OCI-LY3 (cell line): Measurements from ENCODE around the gene MFSD11.

Source experiments
- EZH2phosphoT487 ChIP-seq: fragments of 200-600 bp; shearing (Covaris generic); IDR thresholded peaks from 2 replicates; pipeline ENCODE4 v1.6.1; 2018; ENCODE audit warnings: antibody characterized with exemption, mixed run types, low read depth
- TF ChIP-seq, protein P1 (sequence below): fragments of 200-600, 300-600 bp; sonication (generic); IDR thresholded peaks from 2 replicates; pipeline ENCODE4 v1.5.1; 2014; ENCODE audit warnings: antibody characterized with exemption, low read length, low read depth

DNA sequence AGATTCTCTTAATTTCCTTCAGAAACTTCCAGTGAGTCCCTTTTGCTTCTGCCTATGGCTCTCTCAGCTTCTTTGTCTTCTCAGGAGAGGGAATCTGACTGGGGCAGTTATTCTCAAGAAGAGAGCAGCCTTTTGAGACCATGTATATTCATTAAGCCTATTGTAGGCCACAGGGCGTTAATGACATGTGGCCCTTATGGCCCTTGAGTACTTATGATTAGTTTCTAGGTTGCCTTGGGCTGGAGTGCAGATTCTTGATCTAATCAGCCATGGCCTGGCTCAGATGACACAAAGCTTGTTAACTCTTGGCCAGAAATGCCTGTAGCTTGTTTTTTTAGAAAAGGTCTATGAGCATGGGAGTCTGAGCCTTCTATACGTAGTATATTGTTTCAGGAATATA lies 17.4 kb downstream of the MFSD11 start:
- TF ChIP-seq, protein P1, sequence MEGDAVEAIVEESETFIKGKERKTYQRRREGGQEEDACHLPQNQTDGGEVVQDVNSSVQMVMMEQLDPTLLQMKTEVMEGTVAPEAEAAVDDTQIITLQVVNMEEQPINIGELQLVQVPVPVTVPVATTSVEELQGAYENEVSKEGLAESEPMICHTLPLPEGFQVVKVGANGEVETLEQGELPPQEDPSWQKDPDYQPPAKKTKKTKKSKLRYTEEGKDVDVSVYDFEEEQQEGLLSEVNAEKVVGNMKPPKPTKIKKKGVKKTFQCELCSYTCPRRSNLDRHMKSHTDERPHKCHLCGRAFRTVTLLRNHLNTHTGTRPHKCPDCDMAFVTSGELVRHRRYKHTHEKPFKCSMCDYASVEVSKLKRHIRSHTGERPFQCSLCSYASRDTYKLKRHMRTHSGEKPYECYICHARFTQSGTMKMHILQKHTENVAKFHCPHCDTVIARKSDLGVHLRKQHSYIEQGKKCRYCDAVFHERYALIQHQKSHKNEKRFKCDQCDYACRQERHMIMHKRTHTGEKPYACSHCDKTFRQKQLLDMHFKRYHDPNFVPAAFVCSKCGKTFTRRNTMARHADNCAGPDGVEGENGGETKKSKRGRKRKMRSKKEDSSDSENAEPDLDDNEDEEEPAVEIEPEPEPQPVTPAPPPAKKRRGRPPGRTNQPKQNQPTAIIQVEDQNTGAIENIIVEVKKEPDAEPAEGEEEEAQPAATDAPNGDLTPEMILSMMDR, result no peak
- no peak for TF ChIP-seq EZH2phosphoT487
